Measurements from ENCODE around the gene SSU72.

GRCh38 chr1:1544544-1544943 lies 30.1 kb downstream of the SSU72 start:
- TF ChIP-seq CTCF (IDR thresholded peaks at IDR 0.05) (no peak), POLR2AphosphoS5 (IDR thresholded peaks at IDR 0.05; ENCODE audit: low read depth, low read length) (no peak)

All from Panc1 (cell line).